ENCODE data around the gene MORN1.

Gene MORN1

DNA sequence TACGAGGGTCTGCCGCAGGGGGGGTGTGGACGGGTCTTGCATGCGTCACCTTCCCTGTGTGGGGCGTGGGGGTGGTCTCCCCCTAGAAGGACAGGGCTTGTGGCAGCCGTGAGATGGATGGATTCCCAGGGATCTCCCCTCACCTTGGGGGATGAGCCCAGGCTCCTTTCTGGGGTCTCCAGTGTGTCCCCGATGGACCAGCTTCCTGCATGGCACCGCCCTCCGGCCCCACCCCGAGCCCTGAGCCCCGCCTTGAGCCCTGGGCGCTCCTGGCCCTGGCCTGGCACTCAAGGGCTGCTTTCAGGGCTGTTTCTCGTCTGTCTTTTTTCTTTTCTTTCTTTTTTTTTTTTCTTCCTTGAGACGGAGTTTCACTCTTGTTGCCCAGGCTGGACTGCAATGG is 103.7 kb downstream of the MORN1 start:
- no peak for DNase-seq

DNA sequence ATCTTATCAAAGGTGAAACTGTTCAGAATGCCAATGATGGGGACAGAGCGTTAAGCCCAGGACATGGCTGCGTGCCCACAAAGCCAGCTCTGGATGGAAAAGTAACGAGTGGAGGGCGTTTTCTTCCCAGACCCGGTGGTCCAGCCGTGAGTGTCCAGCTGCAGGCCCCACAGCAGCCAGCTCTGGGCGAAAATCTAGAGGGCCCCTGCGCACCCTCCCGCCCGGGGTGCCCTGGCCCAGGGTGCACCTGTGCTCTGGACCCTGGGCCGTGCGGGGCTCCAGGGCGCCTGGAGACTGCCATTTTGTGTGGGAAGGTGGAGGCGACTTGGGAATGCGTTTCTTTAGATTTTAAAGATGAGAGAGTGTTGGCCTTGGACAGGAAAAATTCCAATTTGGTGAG is 104.4 kb downstream of the MORN1 start:
- DNase-seq = no peak

DNA sequence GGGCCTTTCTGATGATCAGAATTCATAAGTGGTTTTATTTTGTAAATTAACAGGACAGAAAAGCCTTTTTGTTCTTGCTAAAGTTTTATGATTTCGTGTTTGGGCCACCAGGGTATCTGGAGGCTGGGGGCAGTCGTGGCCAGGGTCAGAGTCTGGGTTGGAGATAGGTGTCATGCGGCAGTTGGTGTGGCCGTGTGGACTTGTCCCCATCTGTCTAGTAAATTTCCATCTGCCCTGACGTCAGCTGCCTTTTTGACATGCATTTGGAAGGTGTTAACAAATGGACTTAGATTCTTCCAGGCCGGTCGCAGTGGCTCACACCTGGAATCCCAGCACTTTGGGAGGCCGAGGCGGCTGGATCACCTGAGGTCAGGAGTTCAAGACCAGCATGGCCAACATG is 106.4 kb downstream of the MORN1 start:
- no peak for DNase-seq

DNA sequence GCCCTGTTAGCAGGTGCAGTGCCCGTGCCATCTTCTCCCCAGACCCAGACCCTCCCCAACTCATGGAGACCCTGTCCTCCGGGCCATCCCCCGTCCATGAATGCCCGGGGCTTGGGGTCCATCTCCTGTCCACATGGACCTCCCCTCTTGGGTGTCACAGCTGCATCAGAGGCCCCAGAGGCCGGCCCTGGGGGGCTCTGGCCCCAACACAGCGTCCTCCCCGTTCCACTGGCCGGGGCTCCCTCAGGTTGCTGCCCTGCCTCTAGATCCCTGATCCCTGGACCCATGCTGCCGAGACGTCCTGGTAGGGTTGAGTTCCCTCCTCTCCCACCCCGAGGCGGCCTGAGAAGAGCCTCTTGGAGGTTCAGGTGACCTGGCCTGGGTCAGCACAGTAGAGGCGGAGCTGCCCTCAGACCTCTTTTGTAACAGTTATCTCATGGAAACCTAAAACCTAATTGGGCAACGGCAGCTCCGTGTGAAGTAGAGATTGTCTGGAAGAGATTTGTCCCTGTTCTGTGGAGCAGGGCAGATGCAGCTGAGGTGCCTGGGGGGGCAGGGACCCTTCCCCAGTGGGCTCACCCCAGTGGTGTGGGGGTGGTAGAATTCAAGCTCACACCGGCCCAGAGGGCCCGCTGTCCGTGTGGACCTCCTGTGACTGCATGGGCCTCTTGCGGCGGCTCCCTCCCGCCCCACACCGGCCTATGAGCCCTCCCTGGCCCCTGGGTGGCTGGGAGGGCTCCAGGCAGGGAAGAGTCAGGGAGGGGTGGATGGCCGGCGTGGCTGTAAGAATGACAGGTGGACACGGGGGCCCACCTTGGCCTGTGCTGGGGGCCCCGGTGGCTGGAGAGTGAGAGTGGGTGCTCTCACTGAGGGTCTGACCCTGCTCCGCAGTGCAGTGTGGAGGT is 107.1 kb downstream of the MORN1 start:
- DNase-seq = no peak

DNA sequence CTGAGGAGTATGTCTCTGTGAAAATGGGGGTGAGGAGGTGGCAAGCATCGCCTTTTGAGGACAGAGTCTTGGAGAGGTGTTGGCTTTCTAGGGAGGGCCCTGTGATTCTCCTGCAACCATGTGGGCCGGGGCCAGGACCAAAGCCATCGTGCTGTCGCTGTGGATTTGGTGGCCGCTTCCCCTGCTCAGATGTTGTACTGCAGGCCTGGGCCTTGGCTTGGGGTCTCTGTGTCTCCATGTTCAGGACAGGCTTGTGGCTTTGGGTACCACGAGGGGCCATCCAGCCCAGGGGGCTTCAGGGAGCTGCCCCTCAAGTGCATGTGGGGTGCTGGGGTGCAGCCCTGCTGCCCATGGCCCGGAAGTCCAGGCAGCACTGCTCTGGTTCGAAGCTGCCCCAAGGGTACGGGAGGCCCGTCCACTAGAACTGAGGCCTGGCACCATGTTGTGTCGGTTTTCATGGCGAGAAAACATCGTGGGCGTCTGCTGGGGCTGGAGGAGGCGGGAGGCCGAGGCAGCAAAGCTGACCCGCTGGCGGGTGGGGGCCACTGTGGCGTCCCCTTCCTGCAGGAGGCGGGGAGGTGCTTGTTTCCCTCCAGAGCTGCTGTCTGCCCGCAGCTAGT is 107.9 kb downstream of the MORN1 start:
- no peak for DNase-seq

DNA sequence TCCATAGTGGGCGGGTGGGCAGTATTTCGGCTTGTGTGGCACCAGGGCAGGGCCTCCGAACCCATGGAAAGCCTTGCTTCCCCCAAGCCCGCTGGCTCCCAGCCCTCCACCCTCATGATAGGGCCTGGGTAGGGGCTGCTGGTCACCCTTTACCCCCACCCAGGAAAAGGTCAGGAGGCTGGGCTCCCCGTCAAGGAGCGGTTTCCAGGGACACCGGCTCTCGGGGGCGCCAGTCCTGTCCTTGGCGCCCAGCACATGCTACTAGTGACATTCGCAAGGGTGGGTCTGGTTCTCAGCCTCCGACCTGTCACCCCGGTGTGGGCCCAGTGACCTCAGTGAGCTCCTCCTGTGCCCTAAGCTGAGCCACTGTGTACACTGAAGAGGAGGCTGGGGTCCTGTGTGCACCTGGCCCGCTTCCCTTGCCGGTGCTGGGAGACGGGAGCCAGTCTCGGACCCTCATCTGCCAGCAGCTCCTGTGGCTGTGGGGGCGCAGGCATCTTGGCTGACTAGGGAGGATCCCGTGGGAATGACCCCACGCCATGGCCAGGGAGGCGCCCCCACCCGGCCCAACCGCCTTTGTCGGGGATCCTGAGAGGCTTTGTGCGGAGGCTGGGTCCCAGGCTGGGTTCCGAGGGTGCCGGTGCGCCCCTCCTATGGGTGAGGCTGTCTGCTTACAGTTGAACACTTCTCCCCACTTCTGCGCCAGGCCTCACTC is 108.6 kb downstream of the MORN1 start:
- no peak for DNase-seq

DNA sequence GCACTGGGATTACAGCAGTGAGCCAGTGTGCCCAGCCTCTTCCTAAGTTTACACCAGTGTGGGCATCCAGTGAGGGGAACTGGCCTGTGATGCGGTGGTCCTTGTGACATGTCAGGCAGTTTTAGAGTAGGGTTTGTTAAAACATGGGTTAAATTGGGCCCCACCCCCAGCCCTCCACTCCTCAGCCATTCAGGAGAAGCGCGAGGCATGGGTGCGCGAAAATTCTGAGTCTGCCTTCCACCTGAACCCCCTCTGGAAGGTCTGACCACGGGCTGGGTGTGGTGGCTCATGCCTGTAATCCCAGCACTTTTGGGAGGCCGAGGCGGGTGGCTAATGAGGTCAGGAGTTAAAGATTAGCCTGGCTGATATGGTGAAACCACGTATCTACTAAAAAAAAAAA is 111.5 kb downstream of the MORN1 start:
- no peak for DNase-seq

DNA sequence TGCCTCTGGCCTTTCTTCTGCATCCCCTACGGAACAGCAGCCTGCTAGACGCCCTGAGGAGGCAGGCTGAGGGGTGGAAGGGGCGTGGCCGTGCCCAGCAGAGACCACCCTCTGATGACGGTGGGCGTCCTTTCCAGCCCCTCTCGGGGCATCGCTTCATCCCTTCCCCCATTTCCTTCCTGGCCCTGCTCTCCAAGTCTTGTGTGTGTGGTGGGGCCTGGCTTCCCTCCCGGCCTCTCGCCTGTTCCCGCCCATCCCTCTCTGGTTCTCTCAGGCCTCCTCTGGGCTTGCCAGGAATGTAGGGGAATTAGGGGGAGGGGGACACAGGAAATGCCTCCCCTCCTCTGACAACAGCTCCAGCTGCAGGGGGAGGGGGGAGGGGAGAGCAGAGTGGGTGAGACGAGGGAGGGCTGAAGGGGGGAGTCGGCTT is 112.1 kb downstream of the MORN1 start:
- DNase-seq = peak; percentile 12

DNA sequence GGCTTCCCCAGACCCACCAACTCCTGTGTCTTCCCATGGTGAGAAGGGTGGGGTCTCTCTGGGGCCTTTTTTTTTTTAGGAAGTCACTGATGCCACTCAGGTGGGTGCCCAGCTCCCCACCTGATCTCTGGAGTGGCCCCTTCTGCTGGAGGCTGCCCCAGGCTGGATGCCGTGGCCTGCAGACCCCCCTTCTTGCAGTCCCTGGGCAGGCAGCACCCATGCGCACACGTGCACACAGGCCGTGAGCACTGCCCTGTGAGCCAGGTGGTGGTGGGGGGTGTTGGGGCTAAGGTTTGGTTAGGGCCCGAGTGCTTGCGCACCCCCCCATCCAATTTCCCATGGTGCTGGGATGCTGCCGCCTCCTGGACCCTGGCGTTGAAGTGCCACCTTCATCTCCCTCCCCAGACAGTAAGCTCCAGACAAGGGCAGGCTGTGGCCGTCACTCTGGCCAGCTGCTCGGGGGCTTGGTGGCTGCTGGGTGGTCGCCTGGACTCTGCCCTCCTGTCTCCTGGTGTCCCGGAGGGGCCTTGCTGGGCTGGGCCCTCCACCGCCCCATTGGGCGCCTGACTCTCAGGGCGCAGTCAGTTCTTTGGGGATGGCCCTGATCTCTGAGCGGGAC is 112.7 kb downstream of the MORN1 start:
- no peak for DNase-seq

DNA sequence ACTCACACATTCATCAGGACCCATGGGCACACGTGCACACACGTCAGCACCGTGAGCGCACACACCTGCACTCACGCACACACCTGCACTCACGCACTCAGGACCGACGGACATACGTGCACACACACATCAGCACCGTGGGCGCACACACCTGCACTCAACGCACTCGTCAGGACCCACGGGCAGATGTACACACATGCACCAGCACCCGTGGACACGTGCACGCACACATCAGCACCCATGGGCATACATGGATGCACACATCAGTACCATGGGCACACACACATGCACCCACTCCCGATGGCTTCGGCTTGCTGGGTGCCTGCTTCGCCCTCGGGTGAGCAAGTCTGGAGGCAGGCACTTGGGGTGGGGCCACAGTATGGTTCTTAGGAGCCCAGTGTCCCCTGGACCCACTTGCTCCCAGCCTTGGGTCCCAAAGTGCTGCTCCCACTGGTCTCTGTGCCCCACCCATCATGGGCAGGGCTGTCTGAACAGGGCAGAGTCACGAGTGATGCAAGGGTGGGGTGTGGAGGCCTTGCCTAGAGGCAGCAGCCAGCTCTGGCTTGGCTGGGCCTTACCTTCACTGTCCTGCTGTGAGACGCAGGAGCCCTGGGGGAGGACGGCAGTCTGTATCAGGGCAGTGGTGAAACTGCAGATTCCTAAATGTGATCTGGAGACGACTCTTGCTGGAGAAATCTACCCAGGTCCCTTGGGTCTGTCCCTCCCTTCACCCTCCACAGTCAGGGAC is 113.4 kb downstream of the MORN1 start:
- DNase-seq = no peak

DNA sequence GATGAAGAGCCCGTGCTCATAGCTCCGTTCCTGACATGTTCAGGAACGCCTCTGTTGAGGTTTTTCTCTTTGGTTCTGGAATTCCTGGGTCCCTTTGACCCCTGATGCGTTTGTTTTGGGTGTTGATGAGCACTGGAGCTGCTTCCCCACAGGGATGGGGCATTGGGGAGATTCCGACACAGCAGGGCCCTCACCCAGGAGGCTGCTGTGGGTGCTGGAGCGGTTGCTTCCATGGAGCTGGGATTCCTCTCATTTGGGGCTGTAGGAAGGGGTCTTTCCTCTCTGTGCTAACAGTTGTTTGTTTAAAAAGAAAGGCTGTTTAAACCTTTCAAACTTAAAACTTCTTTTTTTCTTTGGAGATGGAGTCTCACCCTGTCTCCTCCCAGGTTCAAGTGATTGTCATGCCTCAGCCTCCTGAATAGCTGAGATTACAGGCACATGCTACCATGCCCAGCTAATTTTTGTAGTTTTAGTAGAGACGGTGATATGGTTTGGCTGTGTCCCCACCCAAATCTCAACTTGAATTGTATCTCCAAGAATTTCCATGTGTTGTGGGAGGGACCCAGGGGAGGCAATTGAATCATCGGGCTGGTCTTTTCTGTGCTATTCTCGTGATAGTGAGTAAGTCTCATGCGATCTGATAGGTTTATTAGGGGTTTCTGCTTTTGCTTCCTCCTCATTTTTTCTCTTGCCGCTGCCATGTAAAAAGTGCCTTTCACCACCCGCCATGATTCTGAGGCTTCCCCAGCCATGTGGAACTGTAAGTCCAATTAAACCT is 114.4 kb downstream of the MORN1 start:
- peak; percentile 8 for DNase-seq

DNA sequence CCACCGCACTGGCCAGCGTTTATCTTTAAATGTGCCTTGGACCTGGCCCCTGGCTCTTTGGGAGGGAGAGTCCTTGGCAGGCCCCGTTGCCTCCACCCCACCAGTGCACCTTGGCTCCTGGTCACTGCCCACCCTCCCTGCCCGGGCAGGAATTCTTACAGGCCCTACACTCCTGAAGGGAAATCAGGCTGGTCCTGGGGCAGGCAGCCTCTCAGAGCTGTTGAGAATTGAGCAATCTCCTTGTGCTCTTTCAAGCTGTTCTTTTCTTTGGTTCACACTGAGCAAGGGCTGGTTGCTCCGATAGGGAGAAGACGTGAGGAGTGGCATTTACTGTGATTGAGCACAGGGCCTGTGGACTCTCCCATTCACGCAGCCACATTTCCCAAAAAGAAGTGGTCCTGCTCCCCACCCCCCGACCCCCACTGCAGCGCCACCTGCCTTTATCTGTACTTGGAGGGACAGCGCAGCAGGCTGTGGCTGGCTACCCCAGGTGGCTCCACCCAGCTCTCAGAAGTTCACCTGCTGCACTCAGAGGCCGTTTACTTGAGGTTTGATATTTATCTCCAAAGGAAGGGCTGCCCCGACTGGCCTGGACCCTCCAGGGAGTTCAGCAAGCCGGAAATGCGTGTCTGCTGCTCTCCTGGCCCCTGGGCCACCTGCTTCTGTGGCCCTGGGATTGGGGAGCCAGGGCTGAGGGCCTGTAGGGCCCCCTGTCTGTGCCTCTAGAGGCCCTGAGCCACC is 115.4 kb downstream of the MORN1 start:
- DNase-seq = no peak

DNA sequence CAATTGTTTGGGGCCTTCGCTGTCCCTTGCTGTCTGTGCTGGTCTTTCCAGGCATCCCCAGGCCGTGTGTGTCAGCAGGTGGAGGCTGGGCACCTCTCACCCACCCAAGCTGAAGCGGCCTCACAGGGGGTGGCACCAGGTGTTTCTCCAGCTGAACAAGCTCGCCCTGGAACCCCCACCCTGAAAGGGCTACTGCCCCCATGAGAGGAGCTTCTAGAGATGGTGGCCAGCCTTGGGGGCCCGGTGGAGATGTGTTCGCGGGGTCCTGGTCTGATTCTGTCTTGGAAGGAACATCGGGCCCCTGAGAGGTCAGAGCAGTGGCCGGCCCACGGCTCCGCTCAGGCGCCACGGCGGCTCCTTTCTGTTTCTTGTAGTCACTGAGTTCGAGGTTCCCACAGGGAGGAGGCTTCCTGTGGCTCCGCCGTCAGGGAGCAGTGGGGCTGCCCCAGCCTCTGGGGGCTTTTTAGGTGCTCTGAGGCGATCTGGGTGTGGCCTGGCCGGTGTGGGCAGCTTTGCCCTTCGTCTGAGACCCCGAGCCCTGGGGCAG is 116.4 kb downstream of the MORN1 start:
- DNase-seq = no peak

DNA sequence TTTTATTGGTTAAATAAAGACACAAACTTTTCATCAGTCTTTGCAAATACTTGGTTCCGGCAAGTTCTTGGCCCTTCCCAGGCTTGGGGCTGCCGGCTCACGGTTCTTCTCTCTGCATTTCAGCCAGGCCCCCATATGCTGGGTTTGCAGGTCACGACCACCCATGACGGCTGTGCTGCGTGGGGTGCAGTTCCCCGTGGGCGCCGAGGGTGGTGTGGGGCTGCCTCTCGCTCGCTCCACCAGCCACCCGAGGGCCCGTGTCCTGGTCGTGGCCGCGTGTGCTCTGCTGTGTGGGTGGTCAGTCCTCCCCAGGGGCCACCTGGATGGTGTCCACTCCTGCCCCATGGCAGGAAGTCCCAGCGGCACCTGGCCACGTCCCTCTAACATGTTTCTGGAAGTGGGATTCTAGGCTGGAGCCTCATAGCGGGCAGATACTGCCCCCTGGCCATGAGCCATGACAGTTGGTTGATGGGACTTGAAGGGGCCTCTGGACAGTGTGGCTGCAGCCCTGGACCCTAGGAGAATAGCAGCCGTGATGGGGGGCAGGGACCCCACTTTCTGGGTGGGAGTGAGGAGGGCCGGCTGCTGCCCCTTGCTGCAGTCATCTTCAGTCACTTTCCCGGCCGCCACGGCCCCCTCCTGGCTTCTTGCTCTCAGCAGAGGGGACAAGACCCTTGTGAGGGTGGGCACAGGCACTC is 117.0 kb downstream of the MORN1 start:
- no peak for DNase-seq

DNA sequence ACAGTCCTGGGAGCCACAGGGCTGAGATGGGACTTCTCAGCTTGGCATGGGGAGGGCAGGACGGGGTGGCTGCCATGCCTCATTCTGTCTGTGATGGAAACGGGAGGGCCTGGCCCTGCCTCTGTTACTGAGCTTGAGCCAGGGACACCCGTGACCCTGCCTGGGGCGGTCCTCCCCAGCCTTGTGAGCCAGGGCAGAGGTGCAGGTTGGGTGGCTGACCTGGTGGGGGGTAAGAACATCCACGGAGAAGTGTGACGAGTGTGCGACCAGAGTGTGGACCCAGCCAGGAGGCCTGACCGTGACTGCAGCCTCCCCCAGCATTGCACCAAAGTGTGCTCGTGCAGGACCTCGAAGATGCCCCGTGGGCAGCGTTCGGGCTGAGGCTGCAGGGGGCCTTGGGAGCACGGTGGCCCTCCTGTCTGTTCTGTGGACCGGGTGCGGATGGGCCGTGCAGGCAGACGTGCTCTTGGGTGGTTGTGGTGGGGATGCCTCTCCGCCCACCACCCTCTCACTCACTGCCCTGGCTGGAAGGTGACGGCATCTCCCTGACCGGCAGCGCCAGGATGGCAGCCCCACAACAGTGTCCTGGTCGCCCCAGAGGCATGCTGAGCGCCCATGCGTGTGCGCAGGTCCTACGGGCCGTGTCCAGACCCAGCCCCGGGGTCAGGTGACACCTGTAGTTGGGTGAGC is 117.8 kb downstream of the MORN1 start:
- no peak for DNase-seq

DNA sequence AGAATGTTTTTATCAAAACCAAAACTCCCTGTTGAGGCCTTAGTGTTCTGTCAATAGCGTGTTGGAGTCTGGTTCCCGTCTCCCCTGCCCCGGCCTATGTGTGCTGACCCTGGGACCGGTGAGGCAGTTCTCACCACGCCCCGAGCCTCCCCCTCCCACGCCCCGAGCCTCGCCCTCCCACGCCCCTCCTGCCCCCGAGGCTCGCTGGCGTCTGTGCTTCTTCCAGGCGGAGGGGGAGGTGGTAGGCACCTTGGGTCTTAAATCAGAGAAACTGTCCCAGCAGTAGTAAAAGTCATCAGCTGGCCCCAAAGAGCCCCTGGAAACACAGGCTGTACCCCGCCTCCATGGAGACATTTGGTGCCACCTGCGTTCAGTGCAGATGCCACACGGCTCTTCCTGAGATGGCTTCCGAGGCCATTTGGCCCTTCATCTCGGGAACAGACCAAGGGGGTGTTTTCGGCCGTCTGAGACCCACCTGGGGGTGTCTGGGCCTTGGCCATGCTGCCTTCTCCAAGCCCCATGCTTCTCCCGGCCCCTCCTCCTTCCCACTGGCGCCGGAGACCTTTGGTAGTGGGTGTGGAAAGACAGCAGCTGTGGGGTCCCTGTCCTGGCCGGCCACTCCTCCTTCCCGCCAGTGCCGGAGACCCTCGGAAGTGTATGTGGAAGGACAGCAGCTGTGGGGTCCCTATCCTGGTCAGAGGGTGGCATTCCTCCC is 118.5 kb downstream of the MORN1 start:
- DNase-seq = no peak

DNA sequence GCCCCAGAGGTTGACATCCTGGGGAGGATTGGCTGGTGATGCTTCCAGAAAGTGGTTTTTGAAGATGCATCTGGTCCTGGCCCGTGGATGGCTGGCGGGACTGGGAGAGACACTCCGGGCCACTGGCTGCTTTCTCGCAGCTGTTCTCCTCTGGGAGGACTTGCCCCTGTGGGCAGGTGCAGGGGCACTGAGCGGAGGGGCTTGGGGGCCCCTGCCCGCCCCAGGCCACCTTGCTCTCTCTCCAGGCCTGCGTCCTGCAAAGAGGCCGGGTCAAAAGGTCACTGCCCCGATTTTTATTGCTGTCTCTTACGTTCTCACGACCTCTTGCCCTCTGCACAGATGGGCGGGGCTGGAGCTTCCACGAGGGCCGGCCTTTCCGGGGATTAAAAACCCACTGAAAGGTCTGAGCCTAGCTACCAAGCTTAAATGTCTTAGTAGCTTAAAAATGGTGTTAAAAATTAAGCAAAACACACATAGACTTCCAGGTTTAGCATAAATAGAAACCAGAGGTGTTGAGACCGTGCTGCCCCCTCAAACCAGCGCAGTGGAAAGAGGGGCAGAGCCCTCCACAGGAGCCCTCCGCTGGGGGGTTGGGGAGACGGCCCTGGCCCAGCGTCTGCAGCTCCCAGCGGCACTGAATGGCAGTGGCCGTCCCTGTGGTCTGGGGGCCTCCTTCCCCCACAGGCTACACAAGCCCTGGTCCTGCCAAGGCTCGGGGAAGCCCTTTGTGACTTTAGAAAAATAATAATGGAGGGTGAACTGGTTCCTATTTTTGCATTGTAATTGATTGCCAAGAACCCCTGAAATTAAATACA is 119.3 kb downstream of the MORN1 start:
- DNase-seq = no peak

Data from amniotic stem cell (primary cell).